Chondrocyte (in vitro differentiated cells): ENCODE measurements around the gene OR5H15. TPM values are rescaled to one million over a fixed set of nuclear protein-coding genes. Genes with fewer than 3 reads are reported as not detected.

ENCODE experiments used
- DNase-seq: peaks from one replicate; pipeline ENCODE4 v3.0.0; 2021; ENCODE audit warnings: mixed read lengths, low spot score
- H3K27ac Mint-ChIP-seq: one replicate; pipeline ENCODE4 v1.8.0; 2021; ENCODE audit warnings: mild to moderate bottlenecking, moderate library complexity, mixed read lengths; ENCODE audit not compliant: unreplicated experiment
- H3K27me3 Mint-ChIP-seq: 2 replicates; pipeline ENCODE4 v1.8.0; 2021; ENCODE audit warnings: low read depth, mixed read lengths
- H3K36me3 Mint-ChIP-seq: 2 replicates; pipeline ENCODE4 v1.8.0; 2021; ENCODE audit warnings: low read depth, mixed read lengths
- H3K4me1 Mint-ChIP-seq: 2 replicates; pipeline ENCODE4 v1.8.0; 2021; ENCODE audit warnings: low read depth, mild to moderate bottlenecking, mixed read lengths
- H3K4me3 Mint-ChIP-seq: one replicate; pipeline ENCODE4 v1.8.0; 2021; ENCODE audit warnings: mild to moderate bottlenecking, moderate library complexity, mixed read lengths; ENCODE audit not compliant: unreplicated experiment
- H3K9me3 Mint-ChIP-seq: 2 replicates; pipeline ENCODE4 v1.8.0; 2021; ENCODE audit warnings: low read depth, mixed read lengths
- CTCF ChIP-seq: fragments of 200-600 bp; sonication (generic); IDR thresholded peaks from 2 replicates; pipeline ENCODE4 v1.5.0; 2021; ENCODE audit warnings: antibody characterized with exemption, mild to moderate bottlenecking, moderate library complexity
- total RNA-seq: library from RNA; stranded (reverse); gene quantifications from 3 replicates; pipeline ENCODE4 v1.2.1, GENCODE V29; 2021

OR5H15 gene
- total RNA-seq, 1 donor from 2014 or later: not detected

GRCh38 chr3:98209244-98209643 is 42.7 kb downstream of the OR5H15 start:
- Mint-ChIP-seq H3K9me3 (peaks cover 3% of the 10 kb centered on the region), H3K36me3 (no peaks in the 10 kb centered on the region), H3K4me3 (no peak overlapping the region), H3K27ac (no peak overlapping the region), H3K4me1 (no peaks in the 10 kb centered on the region), H3K27me3 (peaks cover 10% of the 10 kb centered on the region)
- DNase-seq: no peak
- no peak for TF ChIP-seq CTCF

DNA sequence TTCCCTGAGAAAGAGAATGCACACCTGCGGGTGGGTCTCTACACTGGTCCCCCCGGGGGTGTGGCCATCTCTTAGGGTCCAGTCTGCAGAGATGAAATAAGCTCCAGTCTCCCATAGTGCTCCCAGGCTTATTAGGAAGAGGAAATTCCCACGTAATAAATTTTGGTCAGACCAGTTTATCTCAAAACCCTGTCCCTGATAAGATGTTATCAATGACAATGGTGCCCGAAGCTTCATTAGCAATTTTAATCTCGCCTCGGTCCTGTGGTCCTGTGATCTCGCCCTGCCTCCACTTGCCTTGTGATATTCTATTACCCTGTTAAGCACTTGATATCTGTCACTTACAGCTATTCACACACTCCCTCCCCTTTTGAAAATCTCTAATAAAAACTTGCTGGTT is 46.8 kb downstream of the OR5H15 start:
- H3K9me3 Mint-ChIP-seq: no peaks in the 10 kb centered on the region
- no peak overlapping the region for H3K27ac Mint-ChIP-seq
- TF ChIP-seq CTCF: no peak
- H3K27me3 Mint-ChIP-seq: peaks cover 13% of the 10 kb centered on the region
- no peak for DNase-seq
- no peaks in the 10 kb centered on the region for H3K4me1 Mint-ChIP-seq
- no peak overlapping the region for H3K4me3 Mint-ChIP-seq
- H3K36me3 Mint-ChIP-seq: no peaks in the 10 kb centered on the region

DNA sequence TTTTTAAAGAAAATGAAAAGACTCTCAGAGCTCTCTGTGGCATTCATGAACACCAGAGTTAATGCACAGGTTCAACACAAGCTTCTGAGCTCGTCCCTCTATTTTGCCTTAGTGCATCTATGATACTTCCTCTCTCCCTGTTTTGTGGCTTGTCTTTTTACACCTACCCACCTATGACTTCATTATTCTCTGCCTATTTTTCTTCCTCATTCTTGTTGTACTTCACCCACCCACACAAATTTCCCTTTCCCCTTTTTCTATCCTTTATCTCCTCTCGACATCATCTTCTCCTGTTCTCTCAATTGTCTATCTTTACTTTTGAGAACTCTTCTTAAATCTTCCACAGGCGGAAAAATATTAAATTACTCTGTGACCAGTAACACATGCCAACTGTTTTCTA is 48.6 kb downstream of the OR5H15 start:
- H3K4me3 Mint-ChIP-seq: no peak overlapping the region
- H3K27ac Mint-ChIP-seq: no peak overlapping the region
- DNase-seq: no peak
- no peak for TF ChIP-seq CTCF
- no peaks in the 10 kb centered on the region for H3K36me3 Mint-ChIP-seq
- no peaks in the 10 kb centered on the region for H3K4me1 Mint-ChIP-seq
- H3K27me3 Mint-ChIP-seq: peaks cover 13% of the 10 kb centered on the region
- H3K9me3 Mint-ChIP-seq: no peaks in the 10 kb centered on the region

Other genes with a start within 250 kb of the OR5H15 start
- gene RIOX2, start 194.3 kb upstream of the OR5H15 start, total RNA-seq: 26.5 to 35.2 TPM (median 27.1 TPM) in 3 replicates
- not detected in 3 replicates for gene GABRR3, start 131.4 kb upstream of the OR5H15 start, total RNA-seq
- not detected in 3 replicates for gene OR5AC2, start 79.5 kb upstream of the OR5H15 start, total RNA-seq
- gene OR5H1, start 36.0 kb upstream of the OR5H15 start, total RNA-seq: not detected in 3 replicates
- not detected in 3 replicates for gene OR5H14, start 19.2 kb upstream of the OR5H15 start, total RNA-seq
- gene OR5H6, start 97.5 kb downstream of the OR5H15 start, total RNA-seq: not detected in 3 replicates
- gene OR5H2, start 115.8 kb downstream of the OR5H15 start, total RNA-seq: not detected in 3 replicates
- gene OR5K4, start 187.2 kb downstream of the OR5H15 start, total RNA-seq: not detected in 3 replicates
- gene OR5K3, start 224.0 kb downstream of the OR5H15 start, total RNA-seq: not detected in 3 replicates